NCI-H2227 (cell line): Measurements from ENCODE around the gene OS9.
A peak's percentile ranks its signal among the peaks of the same experiment; 100 is the strongest.
"Not testable (repeated sequence)": the region's sequence is repeated elsewhere in the genome, so short reads cannot be mapped to it uniquely, and the experiment has no call there.

Experiments
- DNase-seq: peaks from one replicate; lab custom pipeline; 2025; ENCODE audit not compliant: unreplicated experiment; lab: John Stamatoyannopoulos, UW

The OS9 gene

GRCh38 chr12:57693317-57693658, 644 bp upstream of the OS9 start:
- no peak for DNase-seq

GRCh38 chr12:57694459-57695019, 607 bp downstream of the OS9 start:
- DNase-seq: peak; percentile 19

DNA sequence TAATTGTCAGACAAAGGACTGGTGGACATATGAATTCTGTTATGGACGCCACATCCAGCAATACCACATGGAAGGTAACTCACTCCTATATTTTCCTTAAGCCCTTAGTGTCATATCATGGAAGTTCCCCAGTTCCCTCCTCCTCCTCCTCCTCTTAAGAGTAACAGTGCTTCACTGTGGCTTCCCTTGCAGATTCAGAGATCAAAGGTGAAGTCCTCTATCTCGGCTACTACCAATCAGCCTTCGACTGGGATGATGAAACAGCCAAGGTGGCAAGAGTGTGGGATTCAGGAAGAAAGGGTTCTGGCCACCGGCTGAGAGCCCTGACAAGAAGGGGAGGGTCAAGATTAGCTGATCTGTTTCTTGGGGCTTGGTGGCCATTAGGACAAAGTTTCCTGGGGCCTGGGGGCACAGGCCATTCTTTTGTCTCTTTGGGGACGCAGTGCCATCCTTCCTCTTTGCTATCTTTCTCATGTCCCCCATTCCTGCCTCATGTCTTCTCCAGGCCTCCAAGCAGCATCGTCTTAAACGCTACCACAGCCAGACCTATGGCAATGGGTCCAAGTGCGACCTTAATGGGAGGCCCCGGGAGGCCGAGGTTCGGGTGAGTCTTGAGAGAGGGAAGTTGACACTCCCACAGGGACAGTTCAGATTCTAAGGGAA, 2.0 kb downstream of the OS9 start:
- no peak for DNase-seq

DNA sequence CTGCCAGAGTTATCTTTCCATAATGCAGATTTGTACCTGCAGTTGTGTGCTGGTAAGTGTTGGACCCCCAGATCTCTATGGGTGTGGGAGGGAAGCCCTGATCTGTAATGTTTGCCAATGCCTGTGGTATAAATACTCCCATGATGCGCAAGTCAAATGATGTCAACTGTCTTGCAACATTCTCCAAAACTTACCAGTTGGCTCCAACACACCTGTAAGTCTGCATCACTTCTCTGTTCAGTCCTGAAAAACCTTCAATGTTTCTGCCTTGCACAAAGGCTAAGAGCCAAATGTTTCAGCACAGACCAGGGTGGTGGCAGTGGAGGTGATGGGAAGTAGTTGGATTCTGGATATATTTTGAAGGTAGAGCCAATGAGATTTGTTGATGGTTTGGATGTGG, 3.1 kb downstream of the OS9 start:
- no peak for DNase-seq

GRCh38 chr12:57698414-57698813, 4.5 kb downstream of the OS9 start:
- no peak for DNase-seq

DNA sequence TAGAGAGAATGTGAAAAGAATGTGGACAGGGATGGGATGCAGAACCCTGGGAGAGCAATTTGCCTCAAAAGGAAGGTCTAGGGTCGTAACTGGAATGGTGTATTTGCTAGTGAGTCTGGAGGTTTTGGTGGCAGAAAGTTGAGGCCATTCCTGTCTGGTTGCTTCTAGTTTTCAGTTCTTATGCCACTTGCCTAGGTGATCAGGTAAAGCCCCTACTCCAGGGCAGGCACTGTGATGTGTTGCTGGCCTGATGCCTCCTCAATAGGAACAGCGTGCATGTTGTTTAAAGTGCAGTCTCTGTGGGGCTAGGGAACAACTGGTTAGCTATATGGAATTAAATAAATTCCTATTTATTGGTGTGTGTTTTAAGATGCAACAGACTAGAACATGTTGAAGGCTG, 6.4 kb downstream of the OS9 start:
- no peak for DNase-seq

- no peak for DNase-seq
Measured at GRCh38 chr12:57707250-57707649, 13.3 kb downstream of the OS9 start.

DNA sequence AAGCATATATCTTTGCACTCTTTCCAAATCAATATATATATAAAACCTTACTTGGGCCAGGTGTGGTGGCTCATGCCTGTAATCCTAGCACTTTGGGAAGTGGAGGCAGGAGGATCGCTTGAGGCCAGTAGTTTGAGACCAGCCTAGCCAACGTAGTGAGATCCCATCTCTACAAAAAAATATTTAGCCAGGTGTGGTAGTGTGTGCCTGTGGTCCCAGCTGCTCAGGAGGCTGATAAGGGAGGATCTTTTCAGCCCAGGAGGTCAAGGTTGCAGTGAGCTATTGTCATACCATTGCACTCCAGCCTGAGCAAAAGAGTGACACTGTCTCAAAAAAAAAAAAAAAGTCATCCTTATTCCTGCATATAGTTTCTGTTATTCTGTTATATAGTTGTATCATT, 14.4 kb downstream of the OS9 start:
- DNase-seq: no peak

- no peak for DNase-seq
Measured at GRCh38 chr12:57712701-57713100, 18.8 kb downstream of the OS9 start.

- no peak for DNase-seq
Measured at GRCh38 chr12:57713209-57713608, 19.3 kb downstream of the OS9 start.

- DNase-seq: not testable (repeated sequence)
Measured at GRCh38 chr12:57715036-57715748, 21.3 kb downstream of the OS9 start.

DNA sequence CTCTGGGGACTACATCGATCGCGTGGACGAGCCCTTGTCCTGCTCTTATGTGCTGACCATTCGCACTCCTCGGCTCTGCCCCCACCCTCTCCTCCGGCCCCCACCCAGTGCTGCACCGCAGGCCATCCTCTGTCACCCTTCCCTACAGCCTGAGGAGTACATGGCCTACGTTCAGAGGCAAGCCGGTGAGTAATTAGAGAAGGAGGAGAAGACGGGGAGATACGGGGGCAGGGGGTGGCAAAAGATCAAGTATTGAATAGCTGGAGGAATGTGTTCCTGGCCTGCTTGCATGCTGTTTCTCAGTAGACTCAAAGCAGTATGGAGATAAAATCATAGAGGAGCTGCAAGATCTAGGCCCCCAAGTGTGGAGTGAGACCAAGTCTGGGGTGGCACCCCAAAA, 21.9 kb downstream of the OS9 start:
- DNase-seq: no peak

GRCh38 chr12:57716305-57716704, 22.4 kb downstream of the OS9 start:
- no peak for DNase-seq

GRCh38 chr12:57717131-57717530, 23.2 kb downstream of the OS9 start:
- no peak for DNase-seq

DNA sequence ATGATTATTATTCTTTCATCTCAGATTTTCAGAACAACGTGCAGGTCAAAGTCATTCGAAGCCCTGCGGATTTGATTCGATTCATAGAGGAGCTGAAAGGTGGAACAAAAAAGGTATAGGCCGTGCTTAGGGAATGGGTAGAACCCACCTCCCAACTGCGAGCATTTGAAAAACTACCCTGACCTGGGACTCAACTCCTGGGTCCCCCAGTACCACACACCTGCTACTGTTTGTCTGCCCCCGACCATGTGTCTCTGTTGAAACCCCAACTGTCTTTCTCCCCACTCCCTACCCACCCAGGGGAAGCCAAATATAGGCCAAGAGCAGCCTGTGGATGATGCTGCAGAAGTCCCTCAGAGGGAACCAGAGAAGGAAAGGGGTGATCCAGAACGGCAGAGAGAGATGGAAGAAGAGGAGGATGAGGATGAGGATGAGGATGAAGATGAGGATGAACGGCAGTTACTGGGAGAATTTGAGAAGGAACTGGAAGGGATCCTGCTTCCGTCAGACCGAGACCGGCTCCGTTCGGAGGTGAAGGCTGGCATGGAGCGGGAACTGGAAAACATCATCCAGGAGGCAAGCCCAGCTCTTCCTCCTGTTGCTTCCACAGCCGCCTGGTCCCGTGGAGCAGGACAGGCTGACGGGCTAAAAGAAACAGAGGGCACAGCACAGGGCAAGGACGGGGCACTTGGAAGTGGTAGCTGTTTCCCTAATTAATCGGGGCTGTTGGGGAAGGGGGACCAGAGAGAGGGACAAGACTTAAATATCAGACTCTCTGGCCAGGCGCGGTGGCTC, 24.1 kb downstream of the OS9 start:
- no peak for DNase-seq

DNA sequence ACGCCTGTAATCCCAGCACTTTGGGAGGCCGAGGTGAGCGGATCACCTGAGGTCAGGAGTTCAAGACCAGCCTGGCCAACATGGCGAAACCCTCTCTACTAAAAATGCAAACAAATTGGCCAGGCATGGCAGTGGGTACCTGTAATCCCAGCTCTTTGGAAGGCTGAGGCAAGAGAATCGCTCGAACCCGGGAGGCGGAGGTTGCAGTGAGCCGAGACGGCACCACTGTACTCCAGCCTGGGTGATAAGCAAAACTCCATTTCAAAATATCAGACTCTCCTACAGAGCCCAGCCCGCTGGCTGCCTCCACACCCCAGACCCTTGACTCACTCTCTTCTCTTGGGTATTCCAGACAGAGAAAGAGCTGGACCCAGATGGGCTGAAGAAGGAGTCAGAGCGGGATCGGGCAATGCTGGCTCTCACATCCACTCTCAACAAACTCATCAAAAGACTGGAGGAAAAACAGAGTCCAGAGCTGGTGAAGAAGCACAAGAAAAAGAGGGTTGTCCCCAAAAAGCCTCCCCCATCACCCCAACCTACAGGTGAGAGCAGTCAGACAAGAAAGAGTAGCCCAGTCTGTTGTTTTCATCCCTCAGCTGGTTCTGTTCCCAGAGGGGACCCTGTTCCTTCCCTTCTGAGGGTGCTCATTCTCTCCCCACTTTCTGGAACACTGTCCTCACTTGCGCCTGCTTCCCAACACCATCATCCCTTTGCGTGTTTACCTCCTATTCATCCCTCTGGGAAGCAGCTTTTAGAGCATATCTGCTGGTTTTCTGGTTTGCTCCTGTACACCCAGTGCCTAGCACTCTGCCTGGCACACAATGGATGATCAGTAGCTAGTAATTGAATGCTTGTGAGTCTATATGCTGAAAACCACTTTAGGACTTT, 25.0 kb downstream of the OS9 start:
- no peak for DNase-seq

- no peak for DNase-seq
Measured at GRCh38 chr12:57719777-57720605, 26.1 kb downstream of the OS9 start.

- no peak for DNase-seq
Measured at GRCh38 chr12:57720606-57721595, 27.0 kb downstream of the OS9 start.
